Stimulated activated CD4-positive, alpha-beta T cell treated with anti-CD3 and anti-CD28 coated beads, Interleukin-1b, Interleukin-23, amount 100 ng/mL, for 1 hour (primary cell): Measurements from ENCODE around the gene XYLT1.
"Not testable (repeated sequence)": the region's sequence is repeated elsewhere in the genome, so short reads cannot be mapped to it uniquely, and the experiment has no call there.

Source experiments
- DNase-seq, 2 donors: peaks; one replicate each; pipeline ENCODE4 v3.0.0-alpha.2; 2020; ENCODE audit warnings: low read depth in 2 of 2

Gene XYLT1

DNA sequence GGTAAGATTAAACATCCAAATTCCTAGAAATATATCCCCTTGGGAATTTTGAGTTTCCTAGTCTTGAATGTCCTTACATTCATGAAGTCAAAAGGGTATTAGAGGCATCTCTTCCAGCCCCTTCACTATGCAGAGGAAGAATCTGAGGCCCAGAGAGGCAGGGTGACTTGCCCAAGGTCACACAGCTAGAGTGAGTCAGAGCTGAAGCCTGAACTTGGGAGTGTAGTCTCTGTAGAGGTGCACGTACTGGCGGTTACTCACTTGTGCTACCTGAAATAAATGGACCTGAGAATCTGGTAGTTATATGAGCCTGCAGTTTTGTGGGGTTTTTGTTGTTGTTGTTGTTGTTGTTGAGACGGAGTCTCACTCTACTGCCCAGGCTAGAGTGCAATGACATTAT lies 164.0 kb downstream of the XYLT1 start:
- DNase-seq, result no peak

DNA sequence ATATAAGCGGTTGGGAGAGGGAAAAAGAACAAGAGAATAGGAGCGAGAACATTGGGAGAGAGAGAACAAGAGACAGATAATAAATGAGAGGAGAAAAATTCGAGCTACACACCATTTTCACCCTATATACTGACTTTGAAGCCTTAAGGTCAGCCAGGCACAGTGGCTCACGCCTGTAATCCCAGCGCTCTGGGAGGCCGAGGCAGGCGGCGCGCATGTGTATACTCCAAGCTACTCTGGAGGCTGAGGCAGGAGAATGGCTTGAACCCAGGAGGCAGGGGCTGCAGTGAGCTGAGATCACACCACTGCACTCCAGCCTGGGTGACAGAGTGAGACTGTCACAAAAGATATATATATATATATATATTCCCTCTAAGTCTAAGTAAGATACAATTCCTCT lies 164.5 kb downstream of the XYLT1 start:
- DNase-seq, result not testable (repeated sequence)

- DNase-seq, result peak in 1 of 2 donors; percentile 3
Observed at GRCh38 chr16:17305694-17306093, 165.1 kb downstream of the XYLT1 start.

GRCh38 chr16:17304491-17305119 lies 166.2 kb downstream of the XYLT1 start:
- no peak for DNase-seq

DNA sequence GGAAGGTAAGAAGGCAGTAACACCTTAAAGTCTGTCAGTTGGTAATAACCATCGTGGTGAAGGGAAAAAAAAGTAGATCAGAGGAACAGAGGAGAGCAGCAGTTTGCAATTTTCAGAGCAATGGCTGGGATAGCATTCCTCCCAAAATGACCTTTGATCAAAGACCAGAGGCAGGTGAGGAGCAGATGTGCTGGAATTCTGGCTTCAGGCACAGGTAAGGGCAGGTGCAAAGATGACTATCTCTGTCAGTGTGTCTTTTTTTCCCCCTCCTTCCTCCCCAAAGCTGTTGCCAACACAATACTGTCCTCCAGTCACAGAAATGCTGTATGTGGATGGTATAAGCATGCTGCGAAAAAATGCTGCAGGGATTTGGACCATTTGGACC lies 166.7 kb downstream of the XYLT1 start:
- no peak for DNase-seq

DNA sequence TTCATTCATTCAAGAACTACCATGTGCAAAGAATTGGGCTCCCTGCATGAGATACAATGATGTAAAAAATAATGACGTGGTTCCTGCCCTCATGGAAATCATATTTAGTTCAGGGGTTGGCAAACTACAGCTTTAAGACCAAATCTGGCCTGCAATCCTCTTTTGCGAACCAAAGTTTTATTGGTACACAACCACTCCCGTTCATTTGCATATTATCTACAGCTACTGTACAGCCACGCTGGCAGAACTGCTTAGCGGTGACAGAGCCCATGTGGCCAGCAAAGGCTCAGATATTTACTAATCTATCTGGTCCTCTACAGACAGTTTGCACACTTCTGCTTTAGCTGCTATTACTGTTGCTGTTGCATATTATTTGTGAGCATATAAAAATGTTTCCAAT lies 167.7 kb downstream of the XYLT1 start:
- no peak for DNase-seq

DNA sequence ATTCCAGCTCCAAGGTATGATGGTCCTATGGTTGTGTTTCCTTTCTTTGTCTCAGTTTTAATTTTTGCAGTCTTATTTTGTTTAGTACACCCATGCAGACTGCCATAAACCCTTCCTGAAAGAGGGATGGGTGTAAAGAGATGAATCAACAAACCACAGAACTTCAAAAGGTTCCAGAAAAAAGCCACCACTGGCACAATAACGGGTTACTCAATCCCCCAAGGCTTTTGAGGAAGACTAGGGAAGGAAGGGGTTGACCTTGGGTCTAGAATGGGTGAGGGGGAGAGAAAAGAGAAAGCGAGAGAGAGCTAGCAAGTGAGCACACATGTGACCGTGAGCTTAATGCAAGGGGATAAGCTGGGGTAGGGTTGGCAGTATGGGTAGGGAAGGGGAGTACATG lies 168.1 kb downstream of the XYLT1 start:
- no peak for DNase-seq

DNA sequence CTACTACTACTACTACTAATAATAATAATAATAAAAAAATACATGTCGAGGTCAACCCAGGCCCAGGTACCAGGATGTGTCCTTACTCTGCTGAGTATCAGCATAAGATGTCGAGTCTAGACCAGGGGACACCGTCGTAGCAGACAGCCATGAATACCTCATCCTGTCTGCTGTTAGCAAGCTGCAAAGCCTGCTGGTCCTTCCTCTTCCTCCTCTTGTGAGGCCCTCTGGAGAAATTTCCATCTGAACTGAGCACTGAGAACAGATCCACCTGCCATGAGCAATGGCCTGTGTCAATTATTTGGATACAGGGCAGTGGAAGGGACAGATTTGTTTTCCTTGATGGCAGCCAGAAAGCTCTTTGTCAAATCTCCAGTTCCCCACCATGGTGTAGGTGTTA lies 168.5 kb downstream of the XYLT1 start:
- no peak for DNase-seq

DNA sequence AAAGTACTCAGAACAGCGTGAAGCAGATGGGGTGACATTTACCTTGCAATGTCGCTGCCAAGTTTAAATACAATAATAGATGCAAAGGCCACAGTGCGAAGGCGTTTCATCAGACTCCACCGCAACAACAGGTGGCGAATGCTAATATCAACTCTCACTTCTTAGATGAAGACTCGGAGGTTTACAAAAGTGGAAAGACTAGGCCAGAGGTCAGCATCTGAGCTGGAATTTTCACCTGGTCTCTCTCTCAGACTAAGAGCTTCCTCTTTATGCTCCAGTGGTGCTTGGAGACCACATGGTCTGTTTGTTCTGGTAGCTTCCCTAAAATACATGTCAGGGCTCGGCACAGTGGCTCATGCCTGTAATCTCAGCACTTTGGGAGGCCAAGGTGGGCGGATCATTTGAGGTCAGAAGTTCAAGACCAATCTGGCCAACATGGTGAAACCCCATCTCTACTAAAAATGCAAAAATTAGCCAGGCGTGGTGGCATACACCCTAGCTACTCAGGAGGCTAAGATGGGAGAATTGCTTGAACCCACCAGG lies 169.1 kb downstream of the XYLT1 start:
- DNase-seq, result no peak

DNA sequence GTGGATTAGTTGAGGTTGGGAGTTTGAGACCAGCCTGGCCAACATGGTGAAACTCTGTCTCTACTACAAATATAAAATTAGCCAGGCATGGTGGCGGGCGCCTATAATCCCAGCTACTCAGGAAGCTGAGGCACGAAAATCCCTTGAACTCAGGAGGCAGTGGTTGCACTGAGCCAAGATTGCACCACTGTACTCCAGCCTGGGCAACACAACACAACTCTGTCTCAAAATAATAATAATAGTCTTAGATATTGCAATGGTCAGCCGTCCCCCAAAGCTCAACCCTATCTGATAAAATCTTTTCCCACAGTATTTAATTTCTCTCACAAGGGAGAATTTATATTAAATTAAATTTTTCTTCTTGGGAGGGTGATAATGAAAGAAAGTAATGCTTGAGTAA lies 169.6 kb downstream of the XYLT1 start:
- DNase-seq, result no peak

- no peak for DNase-seq
Observed at GRCh38 chr16:17299790-17300189, 171.0 kb downstream of the XYLT1 start.

- DNase-seq, result no peak
Observed at GRCh38 chr16:17298238-17298637, 172.5 kb downstream of the XYLT1 start.

GRCh38 chr16:17296431-17296830 lies 174.3 kb downstream of the XYLT1 start:
- no peak for DNase-seq

- DNase-seq, result no peak
Observed at GRCh38 chr16:17295948-17296347, 174.8 kb downstream of the XYLT1 start.

- no peak for DNase-seq
Observed at GRCh38 chr16:17294856-17295255, 175.9 kb downstream of the XYLT1 start.

DNA sequence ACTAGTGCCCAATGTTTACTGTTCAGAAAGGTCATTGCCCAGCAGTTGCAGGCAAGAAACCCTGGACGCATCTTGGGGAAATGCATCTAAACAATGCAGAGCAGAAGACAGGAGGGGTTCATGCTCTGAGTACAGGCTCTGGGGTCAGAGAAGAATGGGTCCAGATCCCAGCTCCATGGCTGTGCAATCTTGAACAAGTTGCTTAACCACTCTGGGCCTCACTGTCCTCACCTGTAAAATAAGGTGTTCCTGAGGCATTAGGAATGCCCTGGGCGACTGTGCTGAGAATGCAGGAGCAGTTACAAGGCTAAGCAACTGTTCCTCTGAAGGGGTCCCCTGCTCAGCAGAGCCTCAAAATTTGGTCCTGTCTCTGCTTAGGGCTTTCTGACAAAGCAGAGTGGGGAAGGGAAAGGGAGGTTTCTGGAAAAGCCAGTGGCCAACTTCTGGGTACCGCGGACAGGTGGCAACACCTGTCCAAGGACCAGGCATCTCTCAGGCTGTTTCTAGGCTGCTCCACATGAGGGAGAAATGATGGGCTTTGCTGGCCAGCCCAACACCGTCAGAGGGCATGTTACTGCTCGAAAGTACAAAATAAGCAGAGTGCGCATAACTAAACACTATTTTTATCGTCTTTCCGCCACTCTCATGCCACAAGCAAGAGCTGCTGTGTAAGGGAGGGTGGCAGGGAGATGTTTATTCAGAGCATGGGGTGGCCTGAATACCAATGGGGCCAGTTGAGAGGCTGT lies 176.8 kb downstream of the XYLT1 start:
- no peak for DNase-seq

GRCh38 chr16:17291289-17291688 lies 179.5 kb downstream of the XYLT1 start:
- DNase-seq, result no peak

- no peak for DNase-seq
Observed at GRCh38 chr16:17289674-17290635, 180.8 kb downstream of the XYLT1 start.

DNA sequence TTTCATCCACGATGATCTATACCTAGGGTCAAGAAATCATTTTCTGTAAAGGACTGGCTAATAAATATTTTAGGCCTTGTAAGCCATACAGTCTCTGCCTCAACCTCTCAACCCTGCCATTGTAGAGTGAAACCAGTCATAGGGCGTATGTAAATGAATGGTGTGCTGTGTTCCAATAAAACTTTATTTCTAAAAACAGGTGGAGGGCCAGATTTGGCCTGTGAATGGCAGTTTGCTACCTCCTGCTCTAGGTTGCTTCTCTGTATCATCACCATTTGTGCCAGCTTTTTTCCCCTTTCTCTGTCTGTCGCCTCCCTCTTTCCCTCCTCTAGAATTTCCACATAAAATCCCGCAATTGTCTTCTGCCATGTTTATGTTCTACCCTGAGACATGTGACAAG lies 181.7 kb downstream of the XYLT1 start:
- no peak for DNase-seq

DNA sequence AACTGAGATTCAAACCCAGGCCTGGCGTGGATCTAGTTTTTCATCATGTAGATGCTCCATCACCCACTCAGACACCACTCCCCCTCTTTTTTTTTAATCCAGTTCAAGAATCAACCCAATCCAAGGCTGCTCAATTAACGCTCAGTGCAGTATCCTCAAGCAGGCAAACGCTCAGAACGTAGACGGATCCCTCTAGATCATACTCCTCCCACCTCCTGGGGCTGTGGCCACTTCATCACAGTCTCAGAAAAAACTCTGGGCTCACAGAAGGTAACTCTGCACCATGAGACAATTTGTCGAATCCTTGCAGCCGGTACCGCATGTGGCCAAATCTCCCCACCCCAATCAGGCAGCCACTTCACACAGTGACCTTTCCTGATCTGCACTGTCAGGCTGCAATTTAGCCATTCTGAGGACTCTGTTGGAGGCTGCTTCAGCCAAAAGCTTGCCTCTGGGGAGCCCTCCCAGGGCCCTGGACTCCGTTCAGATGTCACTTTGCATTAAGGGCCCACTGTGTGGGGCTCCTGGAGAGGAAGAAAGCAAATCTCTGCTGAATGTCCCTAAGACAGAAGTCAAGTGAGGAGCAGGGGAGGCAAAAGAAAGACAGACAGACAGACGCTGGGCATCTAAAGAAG lies 183.5 kb downstream of the XYLT1 start:
- no peak for DNase-seq

- DNase-seq, result no peak
Observed at GRCh38 chr16:17286443-17286842, 184.3 kb downstream of the XYLT1 start.

DNA sequence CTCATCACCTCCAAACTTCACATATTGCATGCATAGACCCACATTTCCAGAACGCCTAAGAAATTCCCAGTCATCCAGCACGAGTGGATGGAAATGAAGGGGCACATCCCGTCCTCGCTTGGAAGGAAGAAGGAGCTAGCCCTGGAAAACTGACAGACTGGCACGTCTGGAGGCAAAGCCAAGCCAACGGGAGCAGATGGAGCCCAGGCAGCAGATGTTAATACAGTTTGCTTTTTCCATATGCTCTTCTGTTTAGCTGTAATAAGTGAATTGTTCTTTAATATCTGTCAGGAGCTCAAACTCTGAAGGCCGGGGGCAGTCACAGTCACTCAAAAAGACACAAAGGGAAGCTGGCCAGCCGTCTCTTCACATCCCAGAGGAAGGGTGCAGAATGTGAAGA lies 187.7 kb downstream of the XYLT1 start:
- DNase-seq, result no peak
